Fibroblast of lung (primary cell): ENCODE results near the gene CMTM4. TPM values are rescaled to one million over a fixed set of nuclear protein-coding genes. Genes with fewer than 3 reads are reported as not detected.

ENCODE experiments used
- DNase-seq, 2 donors: peaks; one replicate each; pipeline versions ENCODE4 v3.0.0 to v3.0.0-alpha.2; 2010; ENCODE audit warnings: low read depth in 2 of 2
- H2AFZ ChIP-seq: 2 replicates; pipeline ENCODE4 v1.5.1; 2012; ENCODE audit warnings: low read length, control low read depth, inconsistent platforms
- H3K27ac ChIP-seq: 2 replicates; pipeline ENCODE4 v1.5.1; 2011; ENCODE audit warnings: low read length, control low read depth; ENCODE audit not compliant: insufficient read depth
- H3K27me3 ChIP-seq: 2 replicates; pipeline ENCODE4 v1.5.1; 2011; ENCODE audit warnings: mild to moderate bottlenecking, low read length; ENCODE audit not compliant: control insufficient read depth, insufficient read depth
- H3K36me3 ChIP-seq: 2 replicates; pipeline ENCODE4 v1.5.1; 2011; ENCODE audit warnings: low read length; ENCODE audit not compliant: control insufficient read depth, insufficient read depth
- H3K4me1 ChIP-seq: 2 replicates; pipeline ENCODE4 v1.5.1; 2011; ENCODE audit warnings: low read length; ENCODE audit not compliant: control insufficient read depth, insufficient read depth; ENCODE audit errors: extremely low read depth
- H3K4me2 ChIP-seq: 2 replicates; pipeline ENCODE4 v1.5.1; 2011; ENCODE audit warnings: low read length, control low read depth; ENCODE audit not compliant: insufficient read depth; ENCODE audit errors: extremely low read depth
- H3K4me3 ChIP-seq, 4 experiments: fragments of 200-600 bp in 1 of 4; sonication (generic) in 1 of 4; replicated peaks in 1 of 4; 2 replicates each; pipeline ENCODE4 v1.5.1; 2011 to 2016; ENCODE audit warnings: low read length in 4 of 4, low read depth in 3 of 4, mild to moderate bottlenecking in 3 of 4, control low read depth in 2 of 4, inconsistent platforms in 1 of 4, mixed read lengths in 1 of 4; ENCODE audit not compliant: insufficient read depth in 1 of 4; ENCODE audit errors: control extremely low read depth in 1 of 4
- H3K79me2 ChIP-seq: 2 replicates; pipeline ENCODE4 v1.5.1; 2012; ENCODE audit warnings: mild to moderate bottlenecking, low read length, inconsistent platforms; ENCODE audit not compliant: control insufficient read depth, insufficient read depth
- H3K9ac ChIP-seq: 2 replicates; pipeline ENCODE4 v1.5.1; 2011; ENCODE audit warnings: mild to moderate bottlenecking, low read length, control low read depth; ENCODE audit not compliant: insufficient read depth
- H3K9me3 ChIP-seq: 2 replicates; pipeline ENCODE4 v1.5.1; 2012; ENCODE audit warnings: low read depth, low read length; ENCODE audit not compliant: control insufficient read depth, insufficient read depth
- H4K20me1 ChIP-seq: 2 replicates; pipeline ENCODE4 v1.5.1; 2011; ENCODE audit warnings: low read length; ENCODE audit not compliant: control insufficient read depth, insufficient read depth; ENCODE audit errors: extremely low read depth
- EZH2 ChIP-seq: IDR thresholded peaks from 2 replicates; pipeline ENCODE4 v1.5.1; 2012; ENCODE audit warnings: low read length, control low read depth, mild to moderate bottlenecking; ENCODE audit errors: missing control alignments
- polyA plus RNA-seq, 2 donors: library from polyadenylated mRNA; depleted of rRNA in 1 of 2; stranded (reverse) in 1 of 2; unstranded in 1 of 2; fragments of >200 nt; gene quantifications; 2 replicates each; pipeline ENCODE4 v1.2.1, GENCODE V29; 2011 to 2012; ENCODE audit warnings: missing spikeins in 1 of 2
- total RNA-seq: library from RNA; depleted of rRNA; stranded (reverse); fragments of >200 nt; gene quantifications from 2 replicates; pipeline ENCODE4 v1.2.1, GENCODE V29; 2014
- TF ChIP-seq, protein P1 (sequence below), 2 donors: IDR thresholded peaks in 1 of 2; conservative IDR thresholded peaks in 1 of 2; 1 replicate in 1 of 2; 2 replicates in 1 of 2; pipeline ENCODE4 v1.5.1; 2011 to 2012; ENCODE audit warnings: low read length in 2 of 2, control low read depth in 1 of 2, inconsistent platforms in 1 of 2, low read depth in 1 of 2, mild to moderate bottlenecking in 1 of 2

Gene CMTM4
- total and polyA plus RNA-seq, 2 donors (not counting 1 experiment from before 2014, with no cell fraction given), result 10.2 to 12.8 TPM

DNA sequence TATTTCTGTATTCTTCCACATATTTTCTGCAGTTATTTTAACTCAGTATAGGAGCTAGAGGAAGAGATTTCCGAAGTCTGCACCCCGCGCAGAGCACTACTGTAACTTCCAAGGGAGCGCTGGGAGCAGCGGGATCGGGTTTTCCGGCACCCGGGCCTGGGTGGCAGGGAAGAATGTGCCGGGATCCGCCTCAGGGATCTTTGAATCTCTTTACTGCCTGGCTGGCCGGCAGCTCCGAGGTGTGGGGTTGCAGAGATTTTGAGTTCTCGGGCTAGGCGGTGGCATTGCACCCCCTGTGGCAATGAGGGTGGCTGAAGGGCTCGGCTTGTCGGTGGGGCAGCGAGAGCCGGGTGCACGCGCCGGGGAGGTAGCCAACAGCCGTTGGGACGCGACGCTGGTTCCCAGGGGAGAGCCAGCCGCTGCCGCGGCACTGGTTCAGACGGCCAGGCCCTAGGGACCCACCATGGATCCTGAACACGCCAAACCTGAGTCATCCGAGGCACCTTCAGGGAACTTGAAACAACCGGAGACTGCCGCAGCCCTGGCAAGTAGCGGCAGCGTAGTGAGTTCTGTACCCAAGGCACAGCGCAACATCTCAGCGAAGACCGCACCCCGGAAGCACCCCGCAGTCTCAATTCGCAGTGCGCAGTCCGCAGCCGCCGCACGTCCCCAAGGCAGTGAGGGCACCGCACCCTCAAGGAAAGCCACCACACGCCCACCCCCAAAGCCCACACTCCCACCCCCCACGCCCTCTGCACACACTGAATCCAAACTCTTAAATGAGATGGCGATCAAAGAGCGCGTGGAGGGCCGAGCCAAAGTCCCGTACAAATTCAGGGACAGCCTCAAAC is 130.3 kb downstream of the CMTM4 start, which contains the start of gene CMTM1:
Gene CMTM1 (plus strand): TSS at position 389 of the 851 bp plus-strand sequence. CDS start 75 bp downstream, at position 464.
- Histone ChIP-seq H3K9ac (no peak within 1 kb of the TSS), H4K20me1 (no peaks in the 10 kb centered on the region), H3K4me1 (peaks cover 7% of the 10 kb centered on the region), H3K9me3 (no peaks in the 10 kb centered on the region), H3K4me2 (no peak within 1 kb of the TSS), H2AFZ (no peak within 1 kb of the TSS), H3K27ac (no peak within 1 kb of the TSS), H3K36me3 (peaks cover 7% of the 10 kb centered on the region), H3K4me3 (no peak within 1 kb of the TSS), H3K79me2 (no peaks in the 10 kb centered on the region), H3K27me3 (no peaks in the 10 kb centered on the region)
- no peak for DNase-seq
- TF ChIP-seq, protein P1, sequence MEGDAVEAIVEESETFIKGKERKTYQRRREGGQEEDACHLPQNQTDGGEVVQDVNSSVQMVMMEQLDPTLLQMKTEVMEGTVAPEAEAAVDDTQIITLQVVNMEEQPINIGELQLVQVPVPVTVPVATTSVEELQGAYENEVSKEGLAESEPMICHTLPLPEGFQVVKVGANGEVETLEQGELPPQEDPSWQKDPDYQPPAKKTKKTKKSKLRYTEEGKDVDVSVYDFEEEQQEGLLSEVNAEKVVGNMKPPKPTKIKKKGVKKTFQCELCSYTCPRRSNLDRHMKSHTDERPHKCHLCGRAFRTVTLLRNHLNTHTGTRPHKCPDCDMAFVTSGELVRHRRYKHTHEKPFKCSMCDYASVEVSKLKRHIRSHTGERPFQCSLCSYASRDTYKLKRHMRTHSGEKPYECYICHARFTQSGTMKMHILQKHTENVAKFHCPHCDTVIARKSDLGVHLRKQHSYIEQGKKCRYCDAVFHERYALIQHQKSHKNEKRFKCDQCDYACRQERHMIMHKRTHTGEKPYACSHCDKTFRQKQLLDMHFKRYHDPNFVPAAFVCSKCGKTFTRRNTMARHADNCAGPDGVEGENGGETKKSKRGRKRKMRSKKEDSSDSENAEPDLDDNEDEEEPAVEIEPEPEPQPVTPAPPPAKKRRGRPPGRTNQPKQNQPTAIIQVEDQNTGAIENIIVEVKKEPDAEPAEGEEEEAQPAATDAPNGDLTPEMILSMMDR (conservative IDR thresholded peaks at IDR 0.05 in 1 of 2, IDR thresholded peaks at IDR 0.05 in 1 of 2; ENCODE audit: low read depth in 1 of 2, low read length in 2 of 2), result no peak
- TF ChIP-seq EZH2, result no peak

Other genes starting within 250 kb of the CMTM4 start
- gene TK2, start 146.6 kb downstream of the CMTM4 start, total RNA-seq, result 57.5 and 73.7 TPM in 2 replicates
- gene TK2, start 146.6 kb downstream of the CMTM4 start, polyA plus RNA-seq, result 34.8 and 36.8 TPM in 2 replicates
- gene CKLF, start 144.2 kb downstream of the CMTM4 start, total RNA-seq, result 38.8 and 41.9 TPM in 2 replicates
- 70.9 and 82.8 TPM in 2 replicates for gene CKLF, start 144.2 kb downstream of the CMTM4 start, polyA plus RNA-seq
- 1.5 and 2.3 TPM in 2 replicates for gene CMTM1, start 130.3 kb downstream of the CMTM4 start, total RNA-seq
- gene CMTM1, start 130.3 kb downstream of the CMTM4 start, polyA plus RNA-seq, result 0.87 and 0.99 TPM in 2 replicates
- gene CMTM2, start 117.3 kb downstream of the CMTM4 start, total RNA-seq, result not detected in 2 replicates
- not detected in 2 replicates for gene CMTM2, start 117.3 kb downstream of the CMTM4 start, polyA plus RNA-seq
- 6.9 and 10.1 TPM in 2 replicates for gene CMTM3, start 92.0 kb downstream of the CMTM4 start, total RNA-seq
- gene CMTM3, start 92.0 kb downstream of the CMTM4 start, polyA plus RNA-seq, result 14.9 and 18.6 TPM in 2 replicates
- gene DYNC1LI2, start 54.9 kb upstream of the CMTM4 start, total RNA-seq, result 115 and 173 TPM in 2 replicates
- gene DYNC1LI2, start 54.9 kb upstream of the CMTM4 start, polyA plus RNA-seq, result 78.5 and 83.3 TPM in 2 replicates
- gene TERB1, start 104.8 kb upstream of the CMTM4 start, total RNA-seq, result under 0.01 and 0.17 TPM in 2 replicates
- not detected in 2 replicates for gene TERB1, start 104.8 kb upstream of the CMTM4 start, polyA plus RNA-seq
- 47.4 and 52.6 TPM in 2 replicates for gene NAE1, start 134.2 kb upstream of the CMTM4 start, total RNA-seq
- gene NAE1, start 134.2 kb upstream of the CMTM4 start, polyA plus RNA-seq, result 59.7 TPM in 2 replicates
- not detected in 2 replicates for gene CA7, start 147.7 kb upstream of the CMTM4 start, total RNA-seq
- not detected in 2 replicates for gene CA7, start 147.7 kb upstream of the CMTM4 start, polyA plus RNA-seq
- 7.7 and 11.6 TPM in 2 replicates for gene PDP2, start 183.8 kb upstream of the CMTM4 start, total RNA-seq
- gene PDP2, start 183.8 kb upstream of the CMTM4 start, polyA plus RNA-seq, result 10.6 and 10.9 TPM in 2 replicates
- gene CDH16, start 222.1 kb upstream of the CMTM4 start, total RNA-seq, result not detected in 2 replicates
- not detected in 2 replicates for gene CDH16, start 222.1 kb upstream of the CMTM4 start, polyA plus RNA-seq
- 41.1 and 83.7 TPM in 2 replicates for gene RRAD, start 228.8 kb upstream of the CMTM4 start, total RNA-seq
- gene RRAD, start 228.8 kb upstream of the CMTM4 start, polyA plus RNA-seq, result 7.8 and 11.6 TPM in 2 replicates
- 188 and 217 TPM in 2 replicates for gene CIAO2B, start 237.7 kb upstream of the CMTM4 start, total RNA-seq
- gene CIAO2B, start 237.7 kb upstream of the CMTM4 start, polyA plus RNA-seq, result 115 and 138 TPM in 2 replicates
- gene CES2, start 238.8 kb upstream of the CMTM4 start, total RNA-seq, result 38.0 and 47.6 TPM in 2 replicates
- 22.9 and 26.9 TPM in 2 replicates for gene CES2, start 238.8 kb upstream of the CMTM4 start, polyA plus RNA-seq